T-helper 22 cell (primary cell): Measurements from ENCODE around the gene CAB39L.
"Not testable (repeated sequence)": the region's sequence is repeated elsewhere in the genome, so short reads cannot be mapped to it uniquely, and the experiment has no call there.

ENCODE experiments used
- DNase-seq: peaks from one replicate; pipeline ENCODE4 v3.0.0-alpha.2; 2020; ENCODE audit warnings: low read depth

CAB39L gene

GRCh38 chr13:49343731-49344130 is 100.1 kb downstream of the CAB39L start:
- DNase-seq: no peak

DNA sequence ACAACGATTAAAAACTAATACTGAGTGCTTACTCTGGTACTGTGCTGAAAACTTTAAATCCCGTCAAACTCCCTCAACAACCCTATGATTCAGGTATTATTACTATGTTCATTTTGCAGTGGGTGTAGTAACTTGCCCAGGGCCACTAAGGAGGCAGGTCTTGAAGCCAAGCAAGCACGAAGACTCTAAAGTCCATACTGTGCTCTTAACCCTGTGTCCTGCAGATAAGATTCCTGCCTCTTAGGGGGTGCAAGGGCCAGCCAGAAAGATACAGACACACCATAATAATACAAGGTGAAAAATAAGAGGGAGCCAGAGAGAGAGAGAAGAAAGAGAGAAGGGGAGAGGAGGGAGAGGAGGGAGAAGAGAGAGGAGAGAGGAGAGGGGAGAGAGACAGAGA is 100.6 kb downstream of the CAB39L start:
- DNase-seq: no peak

GRCh38 chr13:49342454-49342853 is 101.4 kb downstream of the CAB39L start:
- no peak for DNase-seq

DNA sequence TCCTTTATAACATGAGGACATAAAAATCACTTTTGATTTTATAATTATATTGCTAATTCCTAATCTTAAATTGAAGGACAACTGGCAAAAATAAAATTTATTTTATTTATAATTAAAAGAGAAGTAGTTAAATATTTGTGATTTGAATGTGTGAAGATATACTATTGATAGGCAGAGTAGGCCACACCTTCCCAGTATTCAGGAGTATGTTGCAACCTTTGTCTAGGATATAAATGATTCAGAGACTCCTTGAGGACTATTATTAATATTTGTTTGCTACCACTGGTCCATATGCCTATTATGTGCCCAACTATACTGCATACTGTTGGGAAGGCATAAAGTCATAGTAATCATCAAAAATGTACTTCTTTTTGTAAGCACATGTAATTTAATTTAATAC is 101.9 kb downstream of the CAB39L start:
- no peak for DNase-seq

DNA sequence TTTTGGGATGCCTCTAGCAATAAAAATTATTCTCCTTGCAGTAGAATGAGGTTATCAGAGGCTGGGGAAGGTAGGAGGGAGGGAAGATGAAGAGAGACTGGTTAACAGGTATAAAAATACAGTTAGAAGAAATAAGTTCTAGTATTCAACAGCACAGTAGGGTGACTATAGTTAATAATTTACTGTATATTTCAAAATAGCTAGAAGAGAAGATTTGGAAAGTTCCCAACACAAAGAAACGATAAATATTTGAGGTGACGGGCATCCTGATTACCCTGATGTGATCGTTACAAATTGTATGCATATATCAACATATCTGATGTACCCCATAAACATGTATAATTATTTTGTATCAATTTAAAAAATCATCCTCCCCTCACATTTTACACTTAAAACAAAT is 102.3 kb downstream of the CAB39L start:
- DNase-seq: no peak

GRCh38 chr13:49340161-49340560 is 103.7 kb downstream of the CAB39L start:
- DNase-seq: no peak

DNA sequence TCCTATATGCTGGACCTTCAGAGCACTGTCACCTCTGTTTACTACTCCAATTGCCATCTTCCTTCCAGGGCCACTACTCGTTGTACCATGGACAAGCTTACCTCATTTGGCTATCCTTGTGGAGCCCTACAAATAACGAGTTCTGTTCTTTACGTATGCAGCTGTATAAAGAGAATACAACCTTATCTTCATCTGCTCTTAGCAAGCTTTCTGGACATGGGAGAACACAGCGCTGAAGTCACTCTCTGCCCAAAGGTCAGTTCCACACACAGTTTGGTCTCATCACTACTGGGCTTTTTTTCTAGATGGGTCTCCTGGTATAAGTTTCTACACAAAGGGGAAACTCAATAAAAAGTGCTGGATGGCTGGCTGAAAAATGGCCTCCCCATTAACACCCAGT is 107.2 kb downstream of the CAB39L start:
- DNase-seq: no peak

GRCh38 chr13:49330546-49330864 is 113.4 kb downstream of the CAB39L start:
- no peak for DNase-seq

DNA sequence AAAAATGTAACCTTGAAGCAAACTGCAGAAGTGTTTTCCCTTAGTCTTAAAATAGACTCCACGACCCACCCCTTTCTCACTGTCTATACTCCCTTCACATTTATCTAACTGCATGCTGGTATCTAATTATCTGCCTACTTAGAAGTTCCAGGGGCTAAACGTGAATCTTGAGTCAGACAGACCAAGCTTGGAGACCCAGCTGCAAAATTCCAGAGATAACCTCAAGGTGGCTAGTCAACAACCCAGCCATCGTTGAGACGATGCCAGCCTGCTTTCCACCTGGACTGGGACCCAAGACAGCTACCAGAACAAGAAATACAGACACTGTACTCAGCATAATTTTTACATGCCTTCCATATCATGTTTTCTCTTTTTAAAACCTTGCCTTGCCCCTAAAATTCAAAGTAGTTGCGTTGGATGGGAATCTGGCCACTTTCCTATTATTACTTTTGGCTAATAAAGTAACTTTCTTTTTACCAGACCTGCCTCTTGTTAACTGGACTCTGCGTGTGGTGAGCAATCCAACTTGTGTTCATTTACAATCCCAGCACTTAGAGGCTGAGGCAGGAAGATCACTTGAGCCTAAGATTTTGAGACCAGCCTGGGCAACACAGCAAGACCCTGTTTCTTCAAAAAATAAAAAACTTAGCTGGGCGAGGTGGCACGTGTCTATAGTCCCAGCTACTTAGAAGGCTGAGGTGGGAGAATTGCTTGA is 113.9 kb downstream of the CAB39L start:
- DNase-seq: no peak

DNA sequence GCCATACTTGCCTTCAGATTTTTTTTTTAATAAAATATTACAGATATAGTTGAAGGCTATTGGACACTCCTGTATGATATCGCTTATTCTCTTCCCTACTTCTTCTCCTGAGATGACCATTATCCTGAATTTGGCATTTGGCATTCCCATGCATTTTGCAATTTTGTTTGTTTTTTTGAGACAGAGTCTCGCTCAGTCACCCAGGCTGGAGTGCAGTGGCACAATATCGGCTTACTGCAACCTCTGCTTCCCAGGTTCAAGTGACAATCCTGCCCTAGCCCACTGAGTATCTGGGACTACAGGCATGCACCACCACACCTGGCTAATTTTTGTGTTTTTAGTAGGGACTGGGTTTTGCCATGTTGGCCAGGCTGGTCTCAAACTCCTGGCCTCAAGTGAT is 116.7 kb downstream of the CAB39L start:
- not testable (repeated sequence) for DNase-seq

- DNase-seq: no peak
Measured at GRCh38 chr13:49326222-49326917, 117.5 kb downstream of the CAB39L start.

- no peak for DNase-seq
Measured at GRCh38 chr13:49323344-49323743, 120.5 kb downstream of the CAB39L start.

- DNase-seq: no peak
Measured at GRCh38 chr13:49322702-49323101, 121.2 kb downstream of the CAB39L start.

- DNase-seq: no peak
Measured at GRCh38 chr13:49320975-49321374, 122.9 kb downstream of the CAB39L start.

- DNase-seq: no peak
Measured at GRCh38 chr13:49319951-49320350, 123.9 kb downstream of the CAB39L start.

GRCh38 chr13:49319551-49319950 is 124.3 kb downstream of the CAB39L start:
- DNase-seq: no peak

- no peak for DNase-seq
Measured at GRCh38 chr13:49315756-49316482, 127.9 kb downstream of the CAB39L start.

DNA sequence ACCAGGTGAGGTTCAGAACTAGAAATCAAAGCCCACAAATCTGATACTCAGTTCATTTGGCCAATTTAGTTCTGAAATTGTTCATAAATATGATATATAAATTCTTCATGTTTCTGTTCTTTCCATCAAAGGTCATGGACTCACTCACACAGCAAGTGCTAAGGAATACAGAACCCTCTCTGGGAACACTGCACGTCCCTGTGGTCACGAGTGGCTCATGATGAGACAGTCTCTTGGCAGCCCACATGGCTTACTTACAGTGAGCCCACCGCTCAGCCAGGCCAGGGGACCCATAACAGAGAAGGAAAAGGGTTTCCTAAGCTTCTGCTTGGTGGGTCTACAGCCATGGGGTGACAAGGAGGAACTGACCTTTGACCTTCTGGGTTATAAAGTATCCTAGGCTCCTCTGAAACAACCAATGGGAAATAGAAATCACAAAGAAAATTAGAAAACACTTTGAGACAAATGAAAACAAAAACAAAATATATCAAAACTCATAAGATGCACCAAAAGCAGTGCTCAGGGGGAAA is 128.8 kb downstream of the CAB39L start:
- no peak for DNase-seq

DNA sequence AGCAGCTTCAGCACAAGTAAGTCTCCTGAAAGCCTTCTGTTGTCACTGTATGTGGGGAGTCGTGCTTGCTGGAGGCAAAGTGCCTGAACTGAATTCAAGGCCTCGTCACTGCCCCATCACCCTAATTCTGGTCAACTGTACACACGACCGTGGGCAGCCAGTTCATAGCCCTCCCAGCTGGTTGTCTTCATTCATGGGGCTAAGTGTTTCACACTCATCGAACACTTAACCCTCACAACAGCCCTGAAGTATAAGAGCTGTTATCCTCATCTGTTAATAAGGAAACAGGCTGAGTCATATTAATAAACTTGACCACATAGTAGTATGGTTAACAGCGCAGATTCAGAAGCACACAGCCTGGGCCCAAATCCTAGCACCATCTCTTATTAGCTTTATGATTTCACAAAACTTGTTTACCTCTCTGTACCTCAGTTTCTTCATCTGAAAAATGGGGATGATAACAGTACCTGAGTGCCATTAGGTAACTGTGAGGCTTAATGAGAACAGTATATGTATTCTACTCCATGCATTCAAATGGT is 129.5 kb downstream of the CAB39L start:
- no peak for DNase-seq

GRCh38 chr13:49311816-49312215 is 132.0 kb downstream of the CAB39L start:
- DNase-seq: no peak

GRCh38 chr13:49310251-49310650 is 133.6 kb downstream of the CAB39L start:
- DNase-seq: no peak

DNA sequence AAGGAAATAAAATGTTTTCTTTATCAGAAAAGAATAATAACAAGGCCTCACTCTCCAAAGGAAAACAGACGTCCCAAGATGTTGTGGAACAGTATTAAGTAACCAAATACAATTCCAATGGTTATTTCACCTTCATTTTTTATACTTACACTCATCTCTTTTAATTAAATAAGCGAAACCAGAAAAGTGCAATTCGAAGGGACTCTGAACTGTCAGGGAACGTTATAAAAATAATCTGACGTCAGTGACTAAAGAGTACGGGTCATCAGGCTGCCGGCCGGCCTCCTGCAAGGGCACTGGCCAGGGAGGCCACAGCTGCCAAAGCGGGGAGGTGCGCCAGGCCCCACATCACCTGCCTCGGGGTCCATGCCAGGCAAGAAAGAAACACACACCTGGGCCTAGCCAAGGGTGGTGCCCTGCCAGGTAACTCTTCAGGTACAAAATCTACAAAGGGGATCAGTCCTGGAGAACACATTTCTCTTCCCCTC is 134.9 kb downstream of the CAB39L start:
- DNase-seq: no peak
